CD4-positive, alpha-beta memory T cell (primary cell): ENCODE results near the gene ZC3H7A. TPM values are rescaled to one million over a fixed set of nuclear protein-coding genes. Genes with fewer than 3 reads are reported as not detected.

Experiments
- CTCF ChIA-PET: fragments of 350-600 bp; sonication (Branson Sonifier 250); formaldehyde crosslinking; loops from one replicate; lab custom pipeline; 2021; ENCODE audit warnings: inconsistent platforms; ENCODE audit not compliant: partially characterized antibody; lab: Charles Lee
- POLR2A ChIA-PET: fragments of 350-600 bp; sonication (Branson Sonifier 250); formaldehyde crosslinking; loops from one replicate; lab custom pipeline; 2021; ENCODE audit not compliant: partially characterized antibody; lab: Charles Lee
- DNase-seq, 5 donors: peaks; one replicate each; pipeline versions ENCODE4 v3.0.0 to v3.0.0-alpha.2; 2020 to 2022; ENCODE audit warnings: mixed read lengths in 1 of 5
- H3K27ac ChIP-seq: one replicate; pipeline ENCODE4 v1.7.0; 2013; ENCODE audit warnings: low read depth, low read length
- H3K27me3 ChIP-seq: 2 replicates; pipeline ENCODE4 v1.7.0; 2013; ENCODE audit warnings: mild to moderate bottlenecking, low read length, moderate library complexity; ENCODE audit not compliant: insufficient read depth
- H3K36me3 ChIP-seq: 2 replicates; pipeline ENCODE4 v1.7.0; 2013; ENCODE audit warnings: mild to moderate bottlenecking, low read length, moderate library complexity; ENCODE audit not compliant: insufficient read depth
- H3K4me1 ChIP-seq: 2 replicates; pipeline ENCODE4 v1.7.0; 2013; ENCODE audit warnings: mild to moderate bottlenecking, low read length, moderate library complexity; ENCODE audit not compliant: insufficient read depth
- H3K4me3 ChIP-seq, 2 donors: one replicate each; pipeline ENCODE4 v1.7.0; 2013; ENCODE audit warnings: low read length in 2 of 2, mild to moderate bottlenecking in 1 of 2
- H3K9me3 ChIP-seq, 2 donors: one replicate each; pipeline ENCODE4 v1.7.0; 2013; ENCODE audit warnings: low read length in 2 of 2, control low read depth in 1 of 2; ENCODE audit not compliant: control insufficient read depth in 1 of 2
- H3K27ac Mint-ChIP-seq, 7 donors: one replicate each; pipeline ENCODE4 v1.8.0; 2020 to 2021; ENCODE audit warnings: mixed read lengths in 7 of 7, mild to moderate bottlenecking in 6 of 7, inconsistent platforms in 3 of 7, moderate library complexity in 3 of 7
- H3K27me3 Mint-ChIP-seq, 2 donors: one replicate each; pipeline ENCODE4 v1.8.0; 2020 to 2021; ENCODE audit warnings: mixed read lengths in 2 of 2
- H3K36me3 Mint-ChIP-seq, 2 donors: one replicate each; pipeline ENCODE4 v1.8.0; 2020 to 2021; ENCODE audit warnings: mixed read lengths in 2 of 2, inconsistent platforms in 1 of 2, mild to moderate bottlenecking in 1 of 2
- H3K4me1 Mint-ChIP-seq, 4 donors: one replicate each; pipeline ENCODE4 v1.8.0; 2020 to 2021; ENCODE audit warnings: mixed read lengths in 4 of 4, mild to moderate bottlenecking in 1 of 4
- H3K4me3 Mint-ChIP-seq, 8 donors: one replicate each; pipeline ENCODE4 v1.8.0; 2020 to 2021; ENCODE audit warnings: mixed read lengths in 8 of 8, mild to moderate bottlenecking in 7 of 8, moderate library complexity in 6 of 8, inconsistent platforms in 3 of 8
- H3K9me3 Mint-ChIP-seq, 8 donors: one replicate each; pipeline ENCODE4 v1.8.0; 2020 to 2021; ENCODE audit warnings: mixed read lengths in 8 of 8, mild to moderate bottlenecking in 5 of 8, inconsistent platforms in 3 of 8, moderate library complexity in 1 of 8
- intact Hi-C: fragments of 100-400 bp; cut with micrococcal nuclease; formaldehyde crosslinking; loops from one replicate; pipeline ENCODE4 v1.15.1; 2023
- polyA plus RNA-seq, 2 donors: library from polyadenylated mRNA; unstranded; fragments of 300-500 nt; fragmentation: Illumina TruSeq; gene quantifications; one replicate each; pipeline ENCODE4 v1.2.3, GENCODE V29; 2021
- total RNA-seq, 2 experiments: library from RNA; stranded (reverse); gene quantifications; one replicate each; pipeline ENCODE4 v1.2.3, GENCODE V29; 2021

The ZC3H7A gene
- total and polyA plus RNA-seq, 4 experiments from 2014 or later = 39.9 to 92.1 (median 66.3) TPM

DNA sequence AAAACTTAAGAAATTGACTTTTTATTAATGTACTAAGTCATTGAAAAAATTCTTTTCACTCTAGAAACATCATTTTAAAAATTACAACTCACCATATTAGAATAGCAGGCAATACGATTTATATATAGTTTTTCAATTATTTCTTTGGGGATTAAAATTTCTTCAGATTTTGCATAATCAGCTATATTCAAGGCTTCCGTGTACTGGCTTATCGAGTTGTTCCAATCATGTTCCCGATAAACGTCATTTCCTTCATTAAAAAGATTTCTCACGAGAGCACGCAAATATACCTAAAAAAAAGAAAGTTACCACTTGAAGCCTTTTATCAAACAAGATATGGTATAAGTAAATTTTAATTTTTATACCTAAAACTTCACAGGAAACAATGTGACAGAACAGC lies 18.0 kb downstream of the ZC3H7A start:
- DNase-seq = no peak
- H3K4me1 Mint-ChIP-seq = peaks cover 22 to 36% (median 29%) of the 10 kb centered on the region in 4 donors
- no peak overlapping the region for H3K27ac Mint-ChIP-seq
- H3K9me3 ChIP-seq = no peaks in the 10 kb centered on the region
- peaks cover 31% of the 10 kb centered on the region for H3K4me1 ChIP-seq
- H3K36me3 Mint-ChIP-seq = peaks cover 7 to 39% of the 10 kb centered on the region in 2 donors
- no peaks in the 10 kb centered on the region for H3K9me3 Mint-ChIP-seq
- H3K27me3 ChIP-seq = no peaks in the 10 kb centered on the region
- H3K36me3 ChIP-seq = peaks cover 13% of the 10 kb centered on the region
- POLR2A ChIA-PET = no interaction called here
- no peak overlapping the region for H3K4me3 Mint-ChIP-seq
- no peaks in the 10 kb centered on the region for H3K27me3 Mint-ChIP-seq
- no peak overlapping the region for H3K4me3 ChIP-seq
- H3K27ac ChIP-seq = no peak overlapping the region
- intact Hi-C loops = no loop called here
- CTCF ChIA-PET = interaction anchor here (1.2 to 1.4 kb wide), 2 partner anchors 11 to 19 kb away, joined by 3 to 4 read pairs; partner anchors contain the start of gene ZC3H7A

DNA sequence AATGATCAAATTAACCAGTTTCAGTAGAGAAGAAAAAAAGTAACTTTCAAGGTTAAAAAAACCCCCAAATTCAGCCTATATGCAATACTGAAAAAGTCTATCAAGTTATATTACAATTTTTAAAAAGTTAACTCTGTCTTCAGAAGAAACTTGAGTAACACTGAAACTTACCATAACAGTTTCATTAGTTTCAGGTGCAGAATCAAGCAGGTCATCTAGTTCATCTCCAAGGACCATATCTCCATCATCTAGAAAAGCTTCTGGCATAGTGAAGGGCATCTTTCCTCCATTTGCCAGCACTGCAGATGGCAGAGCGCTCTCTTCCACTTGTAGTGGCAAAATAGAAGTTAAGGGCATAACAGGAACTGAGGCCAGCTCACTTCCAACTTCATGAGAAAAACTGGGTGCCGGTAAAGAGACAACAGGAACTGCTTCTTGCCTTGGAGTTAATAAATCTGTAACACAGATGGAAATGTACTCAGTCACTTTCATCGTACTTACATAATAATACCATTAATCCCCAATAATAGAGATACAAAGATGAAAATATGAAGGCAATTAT lies 22.9 kb downstream of the ZC3H7A start:
- Histone ChIP-seq H3K27me3 (no peaks in the 10 kb centered on the region), H3K4me3 (no peak overlapping the region), H3K4me1 (no peaks in the 10 kb centered on the region), H3K36me3 (peaks cover 34% of the 10 kb centered on the region), H3K27ac (no peak overlapping the region), H3K9me3 (no peaks in the 10 kb centered on the region)
- Mint-ChIP-seq H3K4me3 (no peak overlapping the region), H3K4me1 (peaks cover 0 to 4% (median 2%) of the 10 kb centered on the region in 4 donors), H3K9me3 (no peaks in the 10 kb centered on the region), H3K27ac (peak overlapping the region in 4 of 7 donors; percentile 12 to 57 (median 44)), H3K27me3 (no peaks in the 10 kb centered on the region), H3K36me3 (peaks cover 25 to 54% of the 10 kb centered on the region in 2 donors)
- ChIA-PET CTCF (interaction anchor here (1.6 kb wide), 1 partner anchor 23 kb away, joined by 4 read pairs; the partner anchor contains the start of gene ZC3H7A), POLR2A (interaction anchor here (0.6 to 2.1 kb wide), 3 partner anchors 23 to 52 kb away, joined by 3 to 5 read pairs (median 3); partner anchors contain the start of genes TXNDC11 and ZC3H7A)
- intact Hi-C loops = no loop called here
- DNase-seq = no peak

DNA sequence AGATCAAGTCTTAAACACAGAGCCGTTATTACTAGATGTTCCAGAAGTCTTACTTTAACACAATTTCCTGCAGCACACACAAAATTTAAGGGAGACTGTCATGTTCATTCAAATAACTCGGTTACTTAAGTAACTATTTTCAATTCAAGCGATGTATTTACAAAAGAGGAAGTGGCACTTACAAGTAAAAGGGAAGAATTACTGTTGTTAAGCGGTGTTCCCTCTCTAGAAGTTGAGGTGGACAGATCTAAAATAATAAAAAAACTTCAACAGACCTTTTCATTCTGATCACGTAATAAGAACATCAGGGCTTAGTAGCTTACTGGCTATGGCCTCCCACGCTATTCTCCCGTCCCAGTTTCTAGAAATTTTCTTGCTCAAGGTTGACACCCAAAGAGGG lies 28.2 kb downstream of the ZC3H7A start:
- Mint-ChIP-seq H3K4me3 (peak overlapping the region in 3 of 8 donors; percentile 6 to 31 (median 30)), H3K36me3 (peaks cover 39 to 70% of the 10 kb centered on the region in 2 donors), H3K27ac (peak overlapping the region in 6 of 7 donors; percentile 14 to 71 (median 37)), H3K9me3 (no peaks in the 10 kb centered on the region), H3K27me3 (no peaks in the 10 kb centered on the region), H3K4me1 (peaks cover 5 to 11% (median 7%) of the 10 kb centered on the region in 4 donors)
- Histone ChIP-seq H3K36me3 (peaks cover 53% of the 10 kb centered on the region), H3K4me1 (peaks cover 4% of the 10 kb centered on the region), H3K27ac (no peak overlapping the region), H3K4me3 (no peak overlapping the region), H3K9me3 (no peaks in the 10 kb centered on the region), H3K27me3 (no peaks in the 10 kb centered on the region)
- ChIA-PET POLR2A (no interaction called here), CTCF (no interaction called here)
- no peak for DNase-seq
- intact Hi-C loops = no loop called here

DNA sequence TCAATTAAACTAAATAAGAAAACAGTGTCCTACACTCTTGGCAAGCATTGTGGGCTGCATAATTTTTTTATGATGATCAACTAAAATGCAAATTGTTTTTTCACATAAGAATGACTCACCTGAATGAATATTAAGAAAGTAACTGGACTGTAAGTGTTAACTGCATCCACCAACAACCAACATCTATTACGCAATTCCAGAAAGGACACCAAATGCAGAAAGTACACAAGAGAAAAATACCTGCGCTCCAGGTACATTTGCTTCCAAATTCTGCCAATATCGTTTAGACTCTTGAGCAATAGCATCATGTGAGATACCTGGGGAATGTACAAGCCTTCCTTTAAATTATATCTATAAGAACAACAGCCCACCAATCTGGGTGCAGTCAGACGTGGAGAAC lies 34.6 kb downstream of the ZC3H7A start:
- no peaks in the 10 kb centered on the region for H3K9me3 ChIP-seq
- intact Hi-C loops = loop anchor here (5.0 kb wide), 1 partner anchor 35 kb away; the partner anchor contains the start of gene ZC3H7A
- peak overlapping the region in 3 of 7 donors; percentile 6 to 85 (median 57) for H3K27ac Mint-ChIP-seq
- H3K4me3 ChIP-seq = no peak overlapping the region
- DNase-seq = no peak
- H3K36me3 ChIP-seq = peaks cover 71% of the 10 kb centered on the region
- H3K4me1 ChIP-seq = no peaks in the 10 kb centered on the region
- H3K27ac ChIP-seq = no peak overlapping the region
- ChIA-PET POLR2A (interaction anchor here (1.2 to 1.5 kb wide), 2 partner anchors 20 to 35 kb away, joined by 3 read pairs; no protein-coding TSS in a partner anchor), CTCF (interaction anchor here (1.3 kb wide), 1 partner anchor 19 kb away, joined by 3 read pairs; no protein-coding TSS in a partner anchor)
- H3K27me3 Mint-ChIP-seq = no peaks in the 10 kb centered on the region
- H3K4me3 Mint-ChIP-seq = no peak overlapping the region
- peaks cover 63 to 77% of the 10 kb centered on the region in 2 donors for H3K36me3 Mint-ChIP-seq
- no peaks in the 10 kb centered on the region for H3K4me1 Mint-ChIP-seq
- H3K27me3 ChIP-seq = no peaks in the 10 kb centered on the region
- H3K9me3 Mint-ChIP-seq = no peaks in the 10 kb centered on the region

DNA sequence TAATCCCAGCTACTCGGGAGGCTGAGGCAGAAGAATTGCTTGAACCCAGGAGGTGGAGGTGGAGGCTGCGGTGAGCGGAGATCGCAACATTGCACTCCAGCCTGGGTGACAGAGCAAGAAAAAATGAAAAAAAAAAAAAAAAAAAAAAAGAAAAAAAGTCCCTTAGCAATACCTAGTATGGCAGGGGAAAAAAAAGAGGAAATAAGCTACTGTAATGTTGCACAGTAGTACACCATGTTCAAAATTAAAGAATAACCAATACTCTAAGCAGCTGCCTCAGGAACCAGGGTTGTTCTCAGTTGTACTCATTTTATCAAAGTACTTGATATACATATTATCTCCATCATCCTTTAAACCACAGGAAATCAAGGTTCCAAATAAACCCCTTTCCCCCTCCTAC lies 37.1 kb downstream of the ZC3H7A start:
- no peaks in the 10 kb centered on the region for H3K4me1 Mint-ChIP-seq
- H3K4me1 ChIP-seq = no peaks in the 10 kb centered on the region
- H3K9me3 ChIP-seq = no peaks in the 10 kb centered on the region
- no peaks in the 10 kb centered on the region for H3K27me3 ChIP-seq
- ChIA-PET CTCF (no interaction called here), POLR2A (no interaction called here)
- H3K4me3 Mint-ChIP-seq = no peak overlapping the region
- H3K36me3 Mint-ChIP-seq = peaks cover 74 to 82% of the 10 kb centered on the region in 2 donors
- no peaks in the 10 kb centered on the region for H3K27me3 Mint-ChIP-seq
- DNase-seq = no peak
- H3K27ac Mint-ChIP-seq = peak overlapping the region in 4 of 7 donors; percentile 42 to 84 (median 77)
- H3K36me3 ChIP-seq = peaks cover 69% of the 10 kb centered on the region
- intact Hi-C loops = loop anchor here (5.0 kb wide), 1 partner anchor 37 kb away; the partner anchor contains the start of gene ZC3H7A
- H3K27ac ChIP-seq = no peak overlapping the region
- no peak overlapping the region for H3K4me3 ChIP-seq
- H3K9me3 Mint-ChIP-seq = no peaks in the 10 kb centered on the region

DNA sequence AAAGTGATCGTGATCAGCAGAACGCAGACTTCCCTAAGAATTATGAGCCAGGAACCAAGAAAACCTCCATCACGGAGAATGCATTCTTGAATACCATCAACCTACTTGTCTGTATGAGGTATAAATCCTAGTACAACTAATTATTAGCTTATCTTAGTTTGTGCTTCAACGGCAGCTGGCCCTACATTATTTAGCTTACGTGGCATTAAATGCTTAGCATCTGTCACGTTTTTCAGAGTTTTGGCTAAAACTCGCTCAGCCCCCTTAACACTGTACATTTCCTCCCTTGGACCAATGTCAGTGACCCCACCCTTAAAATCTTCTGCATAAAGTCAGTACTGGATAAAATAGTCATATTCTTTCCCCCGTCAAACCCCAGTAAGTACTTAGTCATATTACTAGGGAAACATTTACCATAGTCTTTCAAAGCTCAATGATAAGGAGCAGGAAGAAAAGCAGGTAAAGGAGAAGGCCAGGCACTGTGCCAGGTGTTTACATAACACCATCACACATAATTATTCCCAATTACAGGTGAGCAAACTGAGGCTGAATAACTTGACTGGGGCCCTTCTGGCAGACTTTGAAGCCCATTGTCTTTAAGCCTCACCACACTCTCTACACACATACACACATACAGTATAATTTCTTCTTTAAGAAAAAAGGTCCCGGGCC lies 37.8 kb downstream of the ZC3H7A start:
- DNase-seq = no peak

More for the DNA sequence above, 37.8 kb downstream of the ZC3H7A start:
- Mint-ChIP-seq H3K4me3 (no peak overlapping the region), H3K27ac (peak overlapping the region in 1 of 7 donors; percentile 81), H3K27me3 (no peaks in the 10 kb centered on the region), H3K36me3 (peaks cover 69 to 78% of the 10 kb centered on the region in 2 donors), H3K9me3 (no peaks in the 10 kb centered on the region), H3K4me1 (no peaks in the 10 kb centered on the region)
- ChIA-PET POLR2A (interaction anchor here (0.5 to 1.3 kb wide), 3 partner anchors 15 to 66 kb away, joined by 3 to 5 read pairs (median 3); no protein-coding TSS in a partner anchor), CTCF (no interaction called here)
- Histone ChIP-seq H3K9me3 (no peaks in the 10 kb centered on the region), H3K27me3 (no peaks in the 10 kb centered on the region), H3K27ac (no peak overlapping the region), H3K4me3 (no peak overlapping the region), H3K36me3 (peaks cover 69% of the 10 kb centered on the region), H3K4me1 (no peaks in the 10 kb centered on the region)
- intact Hi-C loops = no loop called here
